Esophagus mucosa (tissue), 1 donor: Measurements from ENCODE around the gene PIWIL1. TPM values are rescaled to one million over a fixed set of nuclear protein-coding genes. Genes with fewer than 3 reads are reported as not detected.
A peak's percentile ranks its signal among the peaks of the same experiment; 100 is the strongest.

Experiments
- ATAC-seq: fragments of 200-7000 bp; cut with Tn5 transposase; one replicate; pipeline ENCODE4 v1.9.1; 2020
- total RNA-seq: library from RNA; stranded (reverse); gene quantifications from one replicate; pipeline ENCODE4 v1.2.4, GENCODE V29; 2023
- donor health status: DM: yes; HTN: yes; CAD: no.

Gene PIWIL1
- total RNA-seq, 1 donor from 2014 or later, result not detected

DNA sequence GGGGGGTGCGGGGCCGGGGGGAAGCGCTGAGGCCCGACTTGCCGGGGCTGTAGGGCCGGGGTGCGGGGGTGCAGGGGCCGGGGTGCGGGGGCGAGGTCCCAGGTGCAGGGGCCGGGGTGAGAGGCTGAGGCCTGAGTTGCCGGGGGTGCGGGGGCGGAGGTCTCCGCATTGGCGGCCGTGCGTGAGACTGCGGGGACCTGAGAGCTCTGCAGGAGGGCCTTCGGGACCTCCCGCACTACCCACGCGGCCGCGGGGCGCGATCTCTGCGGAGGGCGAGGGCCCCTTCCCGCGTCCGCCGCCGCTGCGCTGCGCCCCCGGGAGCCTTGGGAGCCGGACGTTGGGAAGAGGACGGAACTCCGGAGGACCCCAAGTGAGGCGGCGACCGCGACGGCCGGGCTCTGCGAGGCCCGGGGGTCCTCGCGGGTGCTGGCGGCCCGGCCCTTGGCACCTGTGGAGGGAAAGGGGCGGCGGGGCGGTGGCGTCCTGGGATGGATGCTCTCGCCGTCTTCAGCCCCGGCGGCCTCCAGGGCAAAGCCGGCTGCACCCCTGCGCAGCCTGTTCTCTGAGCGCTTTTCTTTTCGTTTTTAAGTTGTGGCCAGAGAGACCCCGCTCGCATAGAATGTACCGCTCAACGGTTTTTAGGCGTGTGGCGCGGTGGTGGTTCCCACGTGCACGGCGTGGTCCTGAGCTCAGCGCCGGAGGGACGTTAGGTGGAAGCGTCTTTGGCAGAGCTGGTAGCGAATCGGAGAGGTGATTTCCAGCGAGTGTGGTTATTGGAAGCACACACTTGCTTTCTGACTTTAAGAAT is 1.3 kb downstream of the PIWIL1 start:
- ATAC-seq, result no peak

DNA sequence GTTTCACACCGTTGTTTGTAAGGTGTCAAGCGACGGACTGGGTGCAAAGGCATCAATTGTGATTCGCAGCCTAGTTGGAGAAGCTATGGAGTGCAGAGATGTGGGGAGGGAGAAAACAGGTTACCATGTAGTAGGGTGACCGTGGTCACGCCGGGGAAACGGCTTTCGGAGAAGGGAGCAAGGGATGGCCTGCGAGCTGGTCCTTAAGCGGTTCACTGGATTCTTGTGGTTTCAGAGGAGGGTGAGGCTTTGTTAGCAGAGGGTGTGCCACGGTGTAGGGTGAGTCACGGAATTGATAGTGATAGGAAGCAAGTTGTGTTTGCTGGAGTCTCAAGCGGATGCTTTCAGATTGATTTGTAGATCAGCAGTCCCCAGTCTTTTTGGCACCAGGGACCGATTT is 2.3 kb downstream of the PIWIL1 start:
- ATAC-seq, result peak; percentile 91

DNA sequence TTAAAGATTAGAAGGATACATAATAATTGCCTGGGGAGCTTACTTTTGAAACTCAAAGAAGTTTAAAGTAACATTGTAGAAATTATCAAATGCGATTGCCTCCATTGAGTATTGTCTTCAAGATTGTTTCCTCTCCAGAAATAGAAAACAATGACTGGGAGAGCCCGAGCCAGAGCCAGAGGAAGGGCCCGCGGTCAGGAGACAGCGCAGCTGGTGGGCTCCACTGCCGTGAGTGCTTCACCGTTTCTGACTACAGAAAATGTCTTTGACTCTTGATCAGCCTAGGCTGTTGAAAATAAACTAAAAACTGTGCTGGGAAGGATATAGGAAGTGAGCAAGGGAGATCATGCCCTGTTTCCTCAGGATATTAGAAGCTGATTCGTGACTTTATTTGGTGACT is 4.8 kb downstream of the PIWIL1 start:
- no peak for ATAC-seq

DNA sequence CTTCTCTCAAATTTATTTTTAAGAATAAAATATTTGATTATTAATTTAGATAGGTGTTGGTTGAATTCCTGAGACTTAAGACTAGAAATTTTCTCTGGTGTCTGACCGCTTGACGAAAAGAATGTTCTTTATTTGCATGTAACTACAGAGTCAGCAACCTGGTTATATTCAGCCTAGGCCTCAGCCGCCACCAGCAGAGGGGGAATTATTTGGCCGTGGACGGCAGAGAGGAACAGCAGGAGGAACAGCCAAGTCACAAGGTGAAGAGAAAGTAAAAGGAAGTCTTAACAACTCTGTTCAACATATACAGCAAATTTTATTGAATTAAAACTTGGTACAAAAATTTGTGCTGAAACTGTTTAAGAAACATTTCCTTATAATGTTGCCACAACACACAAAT is 5.2 kb downstream of the PIWIL1 start:
- no peak for ATAC-seq

- no peak for ATAC-seq
Measured at GRCh38 chr12:130344529-130344928, 6.8 kb downstream of the PIWIL1 start.

DNA sequence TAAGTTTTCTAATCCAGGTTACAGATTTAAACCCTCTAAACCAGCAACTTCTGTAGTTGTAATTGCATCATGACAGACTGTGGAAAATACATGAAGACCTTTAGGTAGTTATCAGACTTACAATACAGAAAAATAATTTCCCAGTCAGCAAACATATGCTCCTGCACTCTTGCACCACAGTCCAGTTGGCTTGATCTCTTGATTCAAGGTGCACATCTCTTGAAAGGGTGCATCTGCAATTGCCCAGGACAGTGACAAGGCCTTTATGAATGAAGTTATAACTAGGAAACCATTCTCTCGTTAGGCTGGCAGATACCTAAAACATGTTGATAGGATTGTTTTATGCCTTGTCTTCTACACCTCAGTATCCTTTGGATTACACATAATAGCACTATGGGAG is 7.6 kb downstream of the PIWIL1 start:
- no peak for ATAC-seq

DNA sequence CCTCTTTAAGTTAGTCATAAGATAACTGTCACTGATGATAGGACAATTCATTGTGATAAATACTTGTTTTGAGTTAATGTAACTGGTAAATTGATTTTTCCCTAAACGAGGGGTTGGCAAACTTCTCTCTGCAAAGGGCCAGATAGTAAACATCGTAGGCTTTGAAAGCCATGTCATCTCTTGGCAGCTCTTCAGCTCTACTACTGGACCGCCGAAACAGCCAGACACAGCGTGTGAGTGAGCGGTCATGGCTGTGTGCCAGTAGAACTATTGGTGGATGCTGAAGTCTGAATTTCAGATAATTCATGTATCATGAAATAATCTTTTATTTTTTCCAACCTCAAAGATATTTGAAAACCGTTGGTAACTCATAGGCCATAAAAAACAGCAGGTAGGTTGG is 9.9 kb downstream of the PIWIL1 start:
- ATAC-seq, result no peak

GRCh38 chr12:130350715-130351114 is 13.0 kb downstream of the PIWIL1 start:
- no peak for ATAC-seq

DNA sequence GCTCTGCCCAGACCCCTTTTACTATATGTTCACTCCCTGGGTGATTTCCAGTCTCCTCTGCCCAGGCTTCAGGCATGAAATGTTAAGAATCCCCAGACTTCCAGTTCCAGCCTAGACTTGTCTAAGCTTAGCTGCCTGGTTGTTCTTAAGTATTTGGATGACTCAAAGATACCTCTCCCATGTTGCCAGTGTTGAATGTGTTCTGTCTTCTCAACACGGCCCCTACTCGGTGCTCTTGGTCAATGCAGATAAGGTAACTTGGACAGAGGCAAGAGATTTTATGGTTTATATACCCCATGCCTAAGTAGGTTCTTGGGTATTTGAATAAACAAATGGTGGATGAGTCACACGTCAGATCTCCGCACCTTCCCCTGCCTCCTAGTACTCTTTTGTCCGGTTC is 13.6 kb downstream of the PIWIL1 start:
- ATAC-seq, result peak; percentile 97

- ATAC-seq, result no peak
Measured at GRCh38 chr12:130353081-130353480, 15.4 kb downstream of the PIWIL1 start.

DNA sequence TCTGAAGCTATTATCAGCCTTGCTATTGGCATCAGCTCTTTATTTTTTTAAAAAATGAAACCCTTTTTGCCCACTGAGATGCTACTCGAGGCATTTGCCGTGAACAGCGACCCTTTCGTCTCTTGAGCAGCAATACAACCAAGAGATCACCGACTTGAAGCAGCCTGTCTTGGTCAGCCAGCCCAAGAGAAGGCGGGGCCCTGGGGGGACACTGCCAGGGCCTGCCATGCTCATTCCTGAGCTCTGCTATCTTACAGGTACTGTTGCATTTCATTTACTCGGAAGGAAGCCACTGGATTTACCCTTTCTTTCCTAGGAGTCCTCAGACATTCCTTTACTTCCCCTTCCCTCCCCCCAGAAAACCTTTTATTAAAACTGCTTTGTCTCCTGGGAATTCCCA is 16.7 kb downstream of the PIWIL1 start:
- ATAC-seq, result no peak

GRCh38 chr12:130356222-130356621 is 18.5 kb downstream of the PIWIL1 start:
- no peak for ATAC-seq

GRCh38 chr12:130357241-130357640 is 19.6 kb downstream of the PIWIL1 start:
- ATAC-seq, result no peak

- ATAC-seq, result peak; percentile 80
Measured at GRCh38 chr12:130357729-130358330, 20.1 kb downstream of the PIWIL1 start.

GRCh38 chr12:130362060-130362459 is 24.4 kb downstream of the PIWIL1 start:
- no peak for ATAC-seq

- ATAC-seq, result no peak
Measured at GRCh38 chr12:130364578-130364977, 26.9 kb downstream of the PIWIL1 start.

DNA sequence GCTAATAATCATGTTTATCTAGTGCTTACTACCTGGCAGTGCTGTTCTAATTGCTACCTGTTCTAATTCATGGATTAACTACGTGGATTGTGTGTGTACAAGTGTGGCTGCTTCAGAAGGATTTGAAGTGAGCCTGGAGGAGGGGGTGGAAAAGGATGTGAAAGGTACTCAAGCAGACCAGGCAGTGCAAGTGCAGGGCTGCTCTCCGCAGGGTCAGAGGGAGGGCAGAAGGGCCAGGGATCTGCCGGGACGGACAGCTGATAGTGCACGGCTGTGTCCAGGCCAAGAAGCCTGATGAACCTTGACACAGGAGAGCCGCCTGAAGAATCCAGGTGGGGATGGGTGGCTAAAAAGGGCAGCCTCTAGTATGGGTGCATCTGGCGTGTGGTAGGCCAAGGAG is 28.5 kb downstream of the PIWIL1 start:
- ATAC-seq, result no peak

DNA sequence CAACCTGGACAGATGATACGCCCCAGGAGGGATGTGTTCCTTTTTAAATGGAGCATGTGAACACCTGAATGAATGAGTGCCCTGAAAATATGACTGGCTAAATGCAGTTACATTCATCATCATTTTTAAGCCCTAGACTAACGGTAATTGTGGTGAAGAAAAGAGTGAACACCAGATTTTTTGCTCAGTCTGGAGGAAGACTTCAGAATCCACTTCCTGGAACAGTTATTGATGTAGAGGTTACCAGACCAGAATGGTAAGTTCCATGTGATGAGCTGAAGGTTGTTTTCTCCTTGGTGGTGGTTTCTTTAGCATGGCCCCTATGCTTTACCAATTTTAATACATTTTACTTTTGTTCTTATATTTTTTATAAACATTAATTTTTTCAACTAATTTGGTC is 29.3 kb downstream of the PIWIL1 start:
- no peak for ATAC-seq

- ATAC-seq, result no peak
Measured at GRCh38 chr12:130367523-130367922, 29.8 kb downstream of the PIWIL1 start.

- no peak for ATAC-seq
Measured at GRCh38 chr12:130369816-130370215, 32.1 kb downstream of the PIWIL1 start.

DNA sequence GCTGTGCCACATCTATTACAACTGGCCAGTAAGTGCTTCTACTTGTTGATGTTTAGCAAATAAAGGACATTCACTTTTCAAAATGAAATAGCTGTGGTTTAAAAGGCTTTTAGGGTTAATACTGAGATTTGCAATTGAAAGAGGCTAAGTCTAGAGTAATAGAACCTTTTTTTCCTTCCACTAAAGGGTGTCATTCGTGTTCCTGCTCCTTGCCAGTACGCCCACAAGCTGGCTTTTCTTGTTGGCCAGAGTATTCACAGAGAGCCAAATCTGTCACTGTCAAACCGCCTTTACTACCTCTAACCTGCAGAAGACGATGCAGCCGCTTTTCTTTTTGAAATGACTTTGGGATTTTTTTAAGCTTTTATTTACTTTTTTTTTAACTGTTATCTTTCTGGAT is 33.6 kb downstream of the PIWIL1 start:
- ATAC-seq, result no peak

- ATAC-seq, result no peak
Measured at GRCh38 chr12:130372936-130373335, 35.2 kb downstream of the PIWIL1 start.

GRCh38 chr12:130374083-130374482 is 36.4 kb downstream of the PIWIL1 start:
- no peak for ATAC-seq
